Measurements from ENCODE around the gene B3GNT2. TPM values are rescaled to one million over a fixed set of nuclear protein-coding genes. Genes with fewer than 3 reads are reported as not detected.

Gene B3GNT2
- polyA plus RNA-seq, 1 of the 3 experiments (the other 2 are of a cell fraction), result 6.3 TPM

GRCh38 chr2:62175728-62176127 is 20.2 kb upstream of the B3GNT2 start (continued):
- no peak for TF ChIP-seq USF2 (IDR thresholded peaks at IDR 0.05; ENCODE audit: borderline replicate concordance, low read depth, low read length)
- TF ChIP-seq EZH2phosphoT487 (IDR thresholded peaks at IDR 0.05; ENCODE audit: borderline replicate concordance, low read depth), result no peak
- no peak for TF ChIP-seq JUND (IDR thresholded peaks at IDR 0.05)
- no peak for TF ChIP-seq NFIC (IDR thresholded peaks at IDR 0.05; ENCODE audit: borderline replicate concordance)
- TF ChIP-seq MXI1 (IDR thresholded peaks at IDR 0.05; ENCODE audit: low read depth, low read length), result 0 out of 2 replicates have a peak, but pooled peaks have one; percentile 17
- TF ChIP-seq RXRA (IDR thresholded peaks at IDR 0.05; ENCODE audit: borderline replicate concordance, low read depth), result no peak
- no peak for TF ChIP-seq POLR2AphosphoS5 (IDR thresholded peaks at IDR 0.05; ENCODE audit: low read depth, low read length)
- no peak for TF ChIP-seq SMC3 (IDR thresholded peaks at IDR 0.05; ENCODE audit: low read depth, low read length)

- no peak for DNase-seq
- H3K79me2 ChIP-seq (ENCODE audit: insufficient read depth), result no peaks in the 10 kb centered on the region
- H3K4me1 ChIP-seq (ENCODE audit: control insufficient read depth in 1 of 2, insufficient read depth in 2 of 2, low read depth in 1 of 2, low read length in 1 of 2), result peaks cover 0 to 25% of the 10 kb centered on the region in 2 experiments; a peak in 2 of 4 replicates
- ChIA-PET CTCF (interaction anchor here (1.1 to 2.0 kb wide), 3 partner anchors 13 to 235 kb away, joined by 3 to 6 read pairs (median 5); no protein-coding TSS in a partner anchor), POLR2A (interaction anchor here (0.5 to 1.1 kb wide), 2 partner anchors 11 to 13 kb away, joined by 4 read pairs; no protein-coding TSS in a partner anchor)
- H4K20me1 ChIP-seq (ENCODE audit: insufficient read depth), result no peaks in the 10 kb centered on the region
- H2AFZ ChIP-seq (ENCODE audit: low read depth), result no peak overlapping the region
- H3K9ac ChIP-seq, result no peak overlapping the region
- H3K9me2 ChIP-seq, result no peaks in the 10 kb centered on the region
- H3K27me3 ChIP-seq (ENCODE audit: insufficient read depth), result no peaks in the 10 kb centered on the region
- H3K36me3 ChIP-seq (replicated peaks in 1 of 2; ENCODE audit: control insufficient read depth in 1 of 2, insufficient read depth in 2 of 2, low read length in 1 of 2), result no peaks in the 10 kb centered on the region
- H3F3A ChIP-seq (replicated peaks; ENCODE audit: insufficient read depth), result peaks cover 7% of the 10 kb centered on the region
- H3K9me3 ChIP-seq, result no peaks in the 10 kb centered on the region
- H3K4me2 ChIP-seq, result no peak overlapping the region
- H3K4me3 ChIP-seq (ENCODE audit: low read depth in 2 of 2, low read length in 1 of 2), result no peak overlapping the region
- TF ChIP-seq MAX (IDR thresholded peaks at IDR 0.05; ENCODE audit: low read depth) (no peak), TEAD4 (IDR thresholded peaks at IDR 0.05; ENCODE audit: borderline replicate concordance, insufficient read depth) (no peak), SMC3 (IDR thresholded peaks at IDR 0.05; ENCODE audit: low read depth, low read length) (no peak), CTCF (IDR thresholded peaks at IDR 0.05) (no peak), RXRA (IDR thresholded peaks at IDR 0.05; ENCODE audit: borderline replicate concordance, low read depth) (no peak), USF2 (IDR thresholded peaks at IDR 0.05; ENCODE audit: borderline replicate concordance, low read depth, low read length) (no peak), MXI1 (IDR thresholded peaks at IDR 0.05; ENCODE audit: low read depth, low read length) (no peak), JUND (IDR thresholded peaks at IDR 0.05) (no peak), EZH2phosphoT487 (IDR thresholded peaks at IDR 0.05; ENCODE audit: borderline replicate concordance, low read depth) (no peak), SIN3A (IDR thresholded peaks at IDR 0.05; ENCODE audit: borderline replicate concordance, low read depth, low read length) (no peak), ZBTB33 (IDR thresholded peaks at IDR 0.05; ENCODE audit: borderline replicate concordance, low read depth) (no peak), RCOR1 (IDR thresholded peaks at IDR 0.05; ENCODE audit: low read length) (no peak), USF1 (IDR thresholded peaks at IDR 0.05; ENCODE audit: borderline replicate concordance, low read depth) (no peak), GATA2 (CRISPR knock-in tag; IDR thresholded peaks at IDR 0.05) (no peak), FOXJ3 (CRISPR knock-in tag; IDR thresholded peaks at IDR 0.05) (no peak), POLR2AphosphoS5 (IDR thresholded peaks at IDR 0.05; ENCODE audit: low read depth, low read length) (no peak), NRF1 (IDR thresholded peaks at IDR 0.05; ENCODE audit: low read depth, low read length) (no peak), ELF1 (IDR thresholded peaks at IDR 0.05) (no peak), RAD21 (IDR thresholded peaks at IDR 0.05; ENCODE audit: low read length) (no peak)
- H3K27ac ChIP-seq (ENCODE audit: low read depth in 2 of 2, low read length in 1 of 2), result peak overlapping the region in 1 of 2 experiments; percentile 96; a peak in 2 of 4 replicates
Measured at GRCh38 chr2:62176801-62177200, 19.1 kb upstream of the B3GNT2 start.
